SK-N-SH (cell line): Measurements from ENCODE around the gene BCL7C. TPM values are rescaled to one million over a fixed set of nuclear protein-coding genes. Genes with fewer than 3 reads are reported as not detected.

Source experiments
- CTCF ChIA-PET: fragments of 300-600, 350-600 bp; formaldehyde crosslinking; extraction: SDS; loops from one replicate; lab custom pipeline; 2021; lab: Yijun Ruan, JAX
- POLR2A ChIA-PET: fragments of 350-600 bp; sonication (Branson Sonifier 250); formaldehyde crosslinking; extraction: SDS; loops from one replicate; lab custom pipeline; 2020; ENCODE audit warnings: antibody characterized with exemption, inconsistent platforms; lab: Yijun Ruan, JAX
- DNase-seq: peaks from one replicate; pipeline ENCODE4 v3.0.0; 2012
- H2AFZ ChIP-seq: fragments of 200-600 bp; sonication (generic); 2 replicates; pipeline ENCODE4 v1.8.1; 2016; ENCODE audit warnings: antibody characterized with exemption, mild to moderate bottlenecking, low read depth
- H3F3A ChIP-seq: fragments of 200-600 bp; sonication (generic); replicated peaks from 2 replicates; pipeline ENCODE3; 2016; ENCODE audit warnings: antibody characterized with exemption, mild to moderate bottlenecking; ENCODE audit not compliant: insufficient read depth
- H3K27ac ChIP-seq, 2 experiments: fragments of 200-500 bp in 1 of 2; fragments of 200-600 bp in 1 of 2; sonication (Bioruptor generic) in 1 of 2; sonication (generic), shearing (Covaris generic) in 1 of 2; 2 replicates each; pipeline versions ENCODE4 v1.5.1 to v1.6.1; 2014 to 2016; ENCODE audit warnings: low read depth in 2 of 2, inconsistent platforms in 1 of 2, low read length in 1 of 2, mild to moderate bottlenecking in 1 of 2, mixed read lengths in 1 of 2
- H3K27me3 ChIP-seq: fragments of 200-600 bp; sonication (generic), shearing (Covaris generic); 2 replicates; pipeline ENCODE4 v1.6.1; 2016; ENCODE audit warnings: mixed run types; ENCODE audit not compliant: insufficient read depth
- H3K36me3 ChIP-seq, 2 experiments: fragments of 200-500 bp in 1 of 2; fragments of 200-600 bp in 1 of 2; sonication (Bioruptor generic) in 1 of 2; sonication (generic) in 1 of 2; replicated peaks in 1 of 2; 2 replicates each; pipeline versions ENCODE3 to v1.5.1; 2014 to 2016; ENCODE audit warnings: low read length in 1 of 2, mild to moderate bottlenecking in 1 of 2; ENCODE audit not compliant: insufficient read depth in 2 of 2, control insufficient read depth in 1 of 2
- H3K4me1 ChIP-seq, 2 experiments: fragments of 200-500 bp in 1 of 2; fragments of 200-600 bp in 1 of 2; sonication (Bioruptor generic) in 1 of 2; sonication (generic), shearing (Covaris generic) in 1 of 2; 2 replicates each; pipeline versions ENCODE4 v1.5.1 to v1.6.1; 2014 to 2016; ENCODE audit warnings: low read depth in 1 of 2, low read length in 1 of 2, mixed run types in 1 of 2; ENCODE audit not compliant: insufficient read depth in 2 of 2, control insufficient read depth in 1 of 2
- H3K4me2 ChIP-seq: fragments of 200-600 bp; sonication (generic), shearing (Covaris generic); 2 replicates; pipeline ENCODE4 v1.6.1; 2017; ENCODE audit warnings: mixed run types
- H3K4me3 ChIP-seq, 2 experiments: fragments of 200-500 bp in 1 of 2; fragments of 200-600 bp in 1 of 2; sonication (Bioruptor generic) in 1 of 2; sonication (generic), shearing (Covaris generic) in 1 of 2; 2 replicates each; pipeline versions ENCODE4 v1.5.1 to v1.8.1; 2014 to 2016; ENCODE audit warnings: low read depth in 2 of 2, inconsistent platforms in 1 of 2, low read length in 1 of 2, mild to moderate bottlenecking in 1 of 2, mixed read lengths in 1 of 2, moderate library complexity in 1 of 2
- H3K79me2 ChIP-seq: fragments of 200-600 bp; sonication (generic); 2 replicates; pipeline ENCODE4 v1.8.1; 2017; ENCODE audit warnings: mild to moderate bottlenecking; ENCODE audit not compliant: insufficient read depth
- H3K9ac ChIP-seq: fragments of 200-600 bp; sonication (generic); 2 replicates; pipeline ENCODE4 v1.6.1; 2017; ENCODE audit warnings: mixed run types
- H3K9me2 ChIP-seq: fragments of 200-600 bp; sonication (generic); 2 replicates; pipeline ENCODE4 v1.6.1; 2017; ENCODE audit warnings: mixed run types
- H3K9me3 ChIP-seq: fragments of 200-600 bp; sonication (generic); 2 replicates; pipeline ENCODE4 v1.6.1; 2017; ENCODE audit warnings: mixed run types, mild to moderate bottlenecking, moderate library complexity
- H4K20me1 ChIP-seq: fragments of 200-600 bp; sonication (generic); 2 replicates; pipeline ENCODE4 v1.6.1; 2017; ENCODE audit warnings: mild to moderate bottlenecking, mixed run types; ENCODE audit not compliant: insufficient read depth
- ELF1 ChIP-seq: IDR thresholded peaks from 2 replicates; pipeline ENCODE4 v1.4.0; 2012
- EP300 ChIP-seq, 2 experiments: IDR thresholded peaks; 2 replicates each; pipeline versions ENCODE4 v1.4.0 to v1.6.1; 2012; ENCODE audit warnings: borderline replicate concordance in 1 of 2, low read depth in 1 of 2, low read length in 1 of 2
- EZH2phosphoT487 ChIP-seq: fragments of 200-600 bp; sonication (generic); IDR thresholded peaks from 2 replicates; pipeline ENCODE4 v1.6.1; 2017; ENCODE audit warnings: low read depth, mixed run types, mild to moderate bottlenecking, antibody characterized with exemption, moderate library complexity, borderline replicate concordance
- FOSL2 ChIP-seq: IDR thresholded peaks from 2 replicates; pipeline ENCODE4 v1.4.0; 2012; ENCODE audit warnings: low read depth, mild to moderate bottlenecking, moderate library complexity, borderline replicate concordance
- FOXJ3 ChIP-seq: sonication (generic); formaldehyde crosslinking; IDR thresholded peaks from 2 replicates; pipeline ENCODE4 v1.5.1; 2020; ENCODE audit warnings: mild to moderate bottlenecking, missing genetic modification reagents
- FOXM1 ChIP-seq: IDR thresholded peaks from 2 replicates; pipeline ENCODE4 v1.4.0; 2012; ENCODE audit warnings: low read depth, mild to moderate bottlenecking
- GABPA ChIP-seq: IDR thresholded peaks from 2 replicates; pipeline ENCODE4 v1.4.0; 2012; ENCODE audit warnings: low read depth, mild to moderate bottlenecking
- IRF3 ChIP-seq: fragments of 150-350 bp; IDR thresholded peaks from 2 replicates; pipeline ENCODE4 v1.6.1; 2016; ENCODE audit warnings: mild to moderate bottlenecking, low read depth, low read length
- MEF2A ChIP-seq: IDR thresholded peaks from 2 replicates; pipeline ENCODE4 v1.4.0; 2012; ENCODE audit warnings: low read depth, borderline replicate concordance
- MXI1 ChIP-seq: IDR thresholded peaks from 2 replicates; pipeline ENCODE4 v1.6.1; 2012; ENCODE audit warnings: mild to moderate bottlenecking, low read depth, low read length, improper control_type of control experiment
- RAD21 ChIP-seq: IDR thresholded peaks from 2 replicates; pipeline ENCODE4 v1.6.1; 2012; ENCODE audit warnings: mild to moderate bottlenecking, low read length
- RCOR1 ChIP-seq: fragments of 150-350 bp; IDR thresholded peaks from 2 replicates; pipeline ENCODE4 v1.6.1; 2017; ENCODE audit warnings: antibody characterized with exemption, low read length
- REST ChIP-seq: IDR thresholded peaks from 2 replicates; pipeline ENCODE4 v1.6.1; 2012; ENCODE audit warnings: mild to moderate bottlenecking, low read depth, low read length, moderate library complexity
- RFX5 ChIP-seq: IDR thresholded peaks from 2 replicates; pipeline ENCODE4 v1.6.1; 2012; ENCODE audit warnings: mild to moderate bottlenecking, improper control_type of control experiment, low read length
- RXRA ChIP-seq: IDR thresholded peaks from 2 replicates; pipeline ENCODE4 v1.4.0; 2012; ENCODE audit warnings: low read depth, mild to moderate bottlenecking, borderline replicate concordance
- SIN3A ChIP-seq: IDR thresholded peaks from 2 replicates; pipeline ENCODE4 v1.6.1; 2012; ENCODE audit warnings: low read depth, mild to moderate bottlenecking, low read length, moderate library complexity, borderline replicate concordance
- TAF1 ChIP-seq: IDR thresholded peaks from 2 replicates; pipeline ENCODE4 v1.6.1; 2012; ENCODE audit warnings: low read depth, mild to moderate bottlenecking, low read length, moderate library complexity, borderline replicate concordance
- TCF12 ChIP-seq: IDR thresholded peaks from 2 replicates; pipeline ENCODE4 v1.4.0; 2012
- TEAD4 ChIP-seq: IDR thresholded peaks from 2 replicates; pipeline ENCODE4 v1.4.0; 2012; ENCODE audit warnings: mild to moderate bottlenecking, borderline replicate concordance; ENCODE audit not compliant: insufficient read depth
- USF2 ChIP-seq: fragments of 150-350 bp; IDR thresholded peaks from 2 replicates; pipeline ENCODE4 v1.6.1; 2017; ENCODE audit warnings: antibody characterized with exemption, low read length, low read depth, borderline replicate concordance
- YY1 ChIP-seq: IDR thresholded peaks from 2 replicates; pipeline ENCODE4 v1.4.0; 2012; ENCODE audit warnings: low read depth, mild to moderate bottlenecking
- WGBS: methylation state at CpG from one replicate; pipeline ENCODE4 v1.1.6; 2017; ENCODE audit warnings: low lambda C conversion rate; 5-methylcytosine and 5-hydroxymethylcytosine counted together
- polyA plus RNA-seq, 3 experiments: library from polyadenylated mRNA; depleted of rRNA; stranded (reverse); fragments of >200 nt; gene quantifications; 2 replicates each; pipeline ENCODE4 v1.2.3, GENCODE V29; 2012
- TF ChIP-seq, protein P1 (sequence below): IDR thresholded peaks from 2 replicates; pipeline ENCODE4 v1.4.0; 2012; ENCODE audit warnings: low read depth, borderline replicate concordance

BCL7C gene
- polyA plus RNA-seq, 1 of the 3 experiments (the other 2 are of a cell fraction): 56.3 TPM

DNA sequence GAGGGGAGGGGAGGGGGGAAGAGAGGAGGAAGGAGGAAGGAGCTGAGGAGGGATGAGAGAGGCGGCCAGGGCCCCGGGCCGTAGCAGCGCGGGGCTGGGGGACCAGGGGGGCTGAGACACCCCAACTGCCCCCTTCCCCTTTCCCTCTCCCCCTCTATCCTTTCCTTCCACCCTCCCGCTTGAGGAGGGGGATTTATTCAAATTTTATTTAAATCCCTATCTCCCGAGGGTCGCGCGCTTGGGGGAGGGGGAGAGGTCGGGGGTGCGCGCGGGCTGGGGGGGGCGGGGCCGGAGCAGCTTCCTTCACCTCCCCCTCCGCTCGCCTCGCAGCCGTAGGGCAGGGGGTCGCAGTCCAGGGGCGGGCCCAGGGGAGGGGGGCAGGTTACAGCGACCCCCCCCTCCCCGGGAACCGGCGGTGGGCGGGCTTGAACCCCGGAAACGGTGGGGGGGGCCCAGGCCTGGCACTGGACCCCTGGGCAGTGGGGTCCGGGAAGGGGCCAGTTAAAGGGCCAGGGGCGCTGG lies 29.7 kb upstream of the BCL7C start, which contains the start of gene FBXL19 (continued):
- no peak for TF ChIP-seq IRF3
- no peak for TF ChIP-seq EZH2phosphoT487
- TF ChIP-seq EP300 (IDR thresholded peaks at IDR 0.05; ENCODE audit: borderline replicate concordance in 1 of 2, low read depth in 1 of 2, low read length in 1 of 2): no peak
- no peak for TF ChIP-seq FOXJ3
- no peak for TF ChIP-seq RXRA
- TF ChIP-seq MEF2A: no peak
- TF ChIP-seq REST: no peak

GRCh38 chr16:30922960-30923535 lies 29.2 kb upstream of the BCL7C start:
- Histone ChIP-seq H4K20me1 (no peaks in the 10 kb centered on the region), H3F3A (peaks cover 12% of the 10 kb centered on the region), H3K79me2 (peaks cover 14% of the 10 kb centered on the region), H3K36me3 (peaks cover 3 to 18% of the 10 kb centered on the region in 2 experiments), H3K27me3 (no peaks in the 10 kb centered on the region), H3K27ac (peak overlapping the region; percentile 90 to 97), H3K9me2 (no peaks in the 10 kb centered on the region), H3K9ac (peak overlapping the region; percentile 91), H2AFZ (peak overlapping the region; percentile 78; the same call in 1 of the 2 replicates), H3K4me1 (peaks cover 0 to 23% of the 10 kb centered on the region in 2 experiments; a peak in 1 of 4 replicates), H3K4me2 (peak overlapping the region; percentile 97), H3K4me3 (peak overlapping the region; percentile 80 to 88), H3K9me3 (no peaks in the 10 kb centered on the region)
- ChIA-PET POLR2A (interaction anchor here (0.7 to 1.0 kb wide), 2 partner anchors 27 to 48 kb away, joined by 3 to 4 read pairs; no protein-coding TSS in a partner anchor), CTCF (interaction anchor here (1.1 to 1.2 kb wide), 2 partner anchors 12 to 19 kb away, joined by 3 to 5 read pairs; no protein-coding TSS in a partner anchor)
- under 1% methylated on average over 22 of the region's 33 CpGs for WGBS
- peak; percentile 90 for DNase-seq
- TF ChIP-seq IRF3 (no peak), RXRA (no peak), MXI1 (0 out of 2 replicates have a peak, but pooled peaks have one; percentile 50), USF2 (no peak), EZH2phosphoT487 (no peak), EP300 (IDR thresholded peaks at IDR 0.05; ENCODE audit: borderline replicate concordance in 1 of 2, low read depth in 1 of 2, low read length in 1 of 2) (no peak), RCOR1 (no peak), TAF1 (no peak; the same call in 1 of the 2 replicates), FOSL2 (no peak), FOXM1 (no peak), TCF12 (peak; percentile 34; the same call in 1 of the 2 replicates), RAD21 (no peak), GABPA (peak; percentile 70), TEAD4 (no peak), SIN3A (no peak), RFX5 (no peak), ELF1 (peak; percentile 67), YY1 (peak; percentile 93)
- TF ChIP-seq, protein P1, sequence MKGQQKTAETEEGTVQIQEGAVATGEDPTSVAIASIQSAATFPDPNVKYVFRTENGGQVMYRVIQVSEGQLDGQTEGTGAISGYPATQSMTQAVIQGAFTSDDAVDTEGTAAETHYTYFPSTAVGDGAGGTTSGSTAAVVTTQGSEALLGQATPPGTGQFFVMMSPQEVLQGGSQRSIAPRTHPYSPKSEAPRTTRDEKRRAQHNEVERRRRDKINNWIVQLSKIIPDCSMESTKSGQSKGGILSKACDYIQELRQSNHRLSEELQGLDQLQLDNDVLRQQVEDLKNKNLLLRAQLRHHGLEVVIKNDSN: no peak
